Body of pancreas (tissue), 4 donors: Measurements from ENCODE around the gene BCL3.

ENCODE experiments used
- CTCF ChIP-seq, 7 experiments: fragments of 450-650 bp in 4 of 7; fragments of 200-600 bp in 3 of 7; sonication (generic) in 3 of 7; IDR thresholded peaks; one replicate each; pipeline ENCODE4 v1.5.1; 2016 to 2019; ENCODE audit warnings: antibody characterized with exemption in 7 of 7
- POLR2A ChIP-seq, 3 donors: fragments of 450-650 bp; IDR thresholded peaks; one replicate each; pipeline ENCODE4 v1.6.1; 2016; ENCODE audit warnings: antibody characterized with exemption in 3 of 3, mild to moderate bottlenecking in 2 of 3

- TF ChIP-seq CTCF (IDR thresholded peaks at IDR 0.05), result no peak
- TF ChIP-seq POLR2A (IDR thresholded peaks at IDR 0.05), result peak in 2 of 3 donors; percentile 44 to 74
These were observed 626 bp upstream of the BCL3 start for GRCh38 chr19:44747739-44748425.
